SU-DHL-6 (cell line): ENCODE results near the gene CXorf66.

ENCODE experiments used
- H2AFZ ChIP-seq: fragments of 200-600 bp; sonication (generic); 2 replicates; pipeline ENCODE4 v1.6.1; 2014; ENCODE audit warnings: low read depth, mild to moderate bottlenecking, moderate library complexity, mixed read lengths, antibody characterized with exemption, low read length; ENCODE audit not compliant: severe bottlenecking
- H3F3A ChIP-seq: fragments of 200-600 bp; shearing (Covaris generic); 2 replicates; pipeline ENCODE4 v1.6.0; 2016; ENCODE audit warnings: antibody characterized with exemption, mild to moderate bottlenecking; ENCODE audit not compliant: insufficient read depth
- H3K27ac ChIP-seq: fragments of 200-600 bp; sonication (generic); 2 replicates; pipeline ENCODE4 v1.5.1; 2016; ENCODE audit warnings: low read depth, mild to moderate bottlenecking, low read length, moderate library complexity, mixed read lengths
- H3K27me3 ChIP-seq: fragments of 200-600 bp; sonication (generic), shearing (Covaris generic); 2 replicates; pipeline ENCODE4 v1.6.0; 2014; ENCODE audit warnings: mild to moderate bottlenecking, low read length
- H3K36me3 ChIP-seq: fragments of 200-600 bp; sonication (generic); 2 replicates; pipeline ENCODE4 v1.6.1; 2014; ENCODE audit warnings: mild to moderate bottlenecking, low read length, mixed read lengths
- H3K4me2 ChIP-seq: fragments of 300-600, 200-600 bp; shearing (Covaris generic), sonication (generic); 2 replicates; pipeline ENCODE4 v1.6.0; 2014; ENCODE audit warnings: low read length, low read depth, mild to moderate bottlenecking; ENCODE audit not compliant: poor library complexity, severe bottlenecking
- H3K4me3 ChIP-seq: fragments of 200-600 bp; sonication (generic); 2 replicates; pipeline ENCODE4 v1.5.1; 2014; ENCODE audit warnings: antibody characterized with exemption, low read length, mild to moderate bottlenecking, mixed read lengths; ENCODE audit not compliant: insufficient read depth, poor library complexity, severe bottlenecking
- H3K79me2 ChIP-seq: fragments of 200-600 bp; sonication (generic); 2 replicates; pipeline ENCODE4 v1.6.1; 2014; ENCODE audit warnings: mild to moderate bottlenecking, low read length, moderate library complexity; ENCODE audit not compliant: insufficient read depth
- H3K9ac ChIP-seq: fragments of 200-600 bp; sonication (generic); 2 replicates; pipeline ENCODE4 v1.7.0; 2014; ENCODE audit warnings: mild to moderate bottlenecking, low read length
- H3K9me2 ChIP-seq: fragments of 200-600 bp; sonication (generic); replicated peaks from 2 replicates; pipeline ENCODE4 v1.6.1; 2014; ENCODE audit warnings: low read length; ENCODE audit not compliant: insufficient read depth
- H3K9me3 ChIP-seq: fragments of 200-600 bp; sonication (generic); 2 replicates; pipeline ENCODE4 v1.6.1; 2014; ENCODE audit warnings: low read length, mixed read lengths; ENCODE audit not compliant: insufficient read depth
- H4K20me1 ChIP-seq: fragments of 200-600 bp; sonication (generic); 2 replicates; pipeline ENCODE4 v1.6.1; 2014; ENCODE audit warnings: low read depth, mild to moderate bottlenecking, antibody characterized with exemption, low read length, moderate library complexity, mixed read lengths
- CTCF ChIP-seq: fragments of 200-600 bp; sonication (generic); IDR thresholded peaks from one replicate; pipeline ENCODE4 v1.5.1; 2017; ENCODE audit warnings: antibody characterized with exemption, mild to moderate bottlenecking, low read length, moderate library complexity; ENCODE audit not compliant: insufficient read depth, poor library complexity, severe bottlenecking
- EZH2phosphoT487 ChIP-seq: fragments of 200-600 bp; sonication (generic), shearing (Covaris generic); conservative IDR thresholded peaks from 2 replicates; pipeline ENCODE4 v1.6.1; 2018; ENCODE audit warnings: mild to moderate bottlenecking, antibody characterized with exemption, low read length, moderate library complexity, mixed read lengths

The CXorf66 gene

DNA sequence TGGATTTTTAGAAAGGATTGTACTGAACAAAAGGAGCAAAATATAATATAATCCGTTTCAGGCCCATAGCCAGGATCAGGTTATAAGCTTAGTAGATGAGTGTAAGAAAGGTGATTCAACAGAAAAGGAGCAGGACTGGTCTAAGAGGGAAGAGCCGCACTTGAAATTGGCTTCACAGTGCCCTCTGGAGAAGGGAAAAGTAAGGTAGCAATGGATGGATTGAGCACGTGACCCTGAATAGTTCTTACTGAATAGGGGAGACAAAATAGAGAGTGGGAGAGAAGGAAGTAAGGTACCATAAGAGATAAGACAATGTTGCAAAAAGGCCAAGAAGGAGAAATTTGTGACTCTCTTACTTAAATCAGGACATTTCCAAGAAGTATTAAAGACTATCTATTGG lies 15.6 kb downstream of the CXorf66 start:
- no peaks in the 10 kb centered on the region for H4K20me1 ChIP-seq
- H3K9me3 ChIP-seq: no peaks in the 10 kb centered on the region
- no peak overlapping the region for H3K4me2 ChIP-seq
- H3K9me2 ChIP-seq: no peaks in the 10 kb centered on the region
- no peaks in the 10 kb centered on the region for H3K79me2 ChIP-seq
- no peak overlapping the region for H3K27ac ChIP-seq
- H2AFZ ChIP-seq: no peak overlapping the region
- H3K27me3 ChIP-seq: no peaks in the 10 kb centered on the region
- no peaks in the 10 kb centered on the region for H3F3A ChIP-seq
- TF ChIP-seq CTCF (no peak), EZH2phosphoT487 (no peak)
- no peak overlapping the region for H3K4me3 ChIP-seq
- H3K9ac ChIP-seq: no peak overlapping the region
- H3K36me3 ChIP-seq: no peaks in the 10 kb centered on the region

GRCh38 chrX:139945075-139945474 lies 20.2 kb downstream of the CXorf66 start:
- H2AFZ ChIP-seq: no peak overlapping the region
- H3F3A ChIP-seq: no peaks in the 10 kb centered on the region
- H3K27ac ChIP-seq: no peak overlapping the region
- H3K36me3 ChIP-seq: no peaks in the 10 kb centered on the region
- no peaks in the 10 kb centered on the region for H3K27me3 ChIP-seq
- TF ChIP-seq EZH2phosphoT487 (no peak), CTCF (no peak)
- H3K79me2 ChIP-seq: no peaks in the 10 kb centered on the region
- no peaks in the 10 kb centered on the region for H4K20me1 ChIP-seq
- no peaks in the 10 kb centered on the region for H3K9me3 ChIP-seq
- H3K9me2 ChIP-seq: no peaks in the 10 kb centered on the region
- H3K4me3 ChIP-seq: no peak overlapping the region
- no peak overlapping the region for H3K9ac ChIP-seq
- no peak overlapping the region for H3K4me2 ChIP-seq

GRCh38 chrX:139936259-139936658 lies 29.1 kb downstream of the CXorf66 start:
- Histone ChIP-seq H3F3A (no peaks in the 10 kb centered on the region), H4K20me1 (no peaks in the 10 kb centered on the region), H3K9ac (no peak overlapping the region), H3K9me3 (no peaks in the 10 kb centered on the region), H3K4me3 (no peak overlapping the region), H3K9me2 (no peaks in the 10 kb centered on the region), H3K36me3 (no peaks in the 10 kb centered on the region), H3K27ac (no peak overlapping the region), H3K4me2 (no peak overlapping the region), H3K79me2 (no peaks in the 10 kb centered on the region), H2AFZ (no peak overlapping the region), H3K27me3 (no peaks in the 10 kb centered on the region)
- no peak for TF ChIP-seq CTCF
- no peak for TF ChIP-seq EZH2phosphoT487

GRCh38 chrX:139933904-139934303 lies 31.4 kb downstream of the CXorf66 start:
- Histone ChIP-seq H3K9me3 (no peaks in the 10 kb centered on the region), H3K27ac (no peak overlapping the region), H2AFZ (peak overlapping the region; percentile 99), H4K20me1 (peaks cover 3% of the 10 kb centered on the region; the same call in 1 of the 2 replicates), H3K4me3 (no peak overlapping the region), H3K9me2 (no peaks in the 10 kb centered on the region), H3K27me3 (no peaks in the 10 kb centered on the region), H3K4me2 (peak overlapping the region; percentile 83), H3F3A (no peaks in the 10 kb centered on the region), H3K79me2 (peaks cover 14% of the 10 kb centered on the region; the same call in 1 of the 2 replicates), H3K36me3 (no peaks in the 10 kb centered on the region), H3K9ac (peak overlapping the region; percentile 84)
- TF ChIP-seq EZH2phosphoT487: no peak
- no peak for TF ChIP-seq CTCF
